Measurements from ENCODE around the gene ERC2.
"Not testable (repeated sequence)": the region's sequence is repeated elsewhere in the genome, so short reads cannot be mapped to it uniquely, and the experiment has no call there.

The ERC2 gene

DNA sequence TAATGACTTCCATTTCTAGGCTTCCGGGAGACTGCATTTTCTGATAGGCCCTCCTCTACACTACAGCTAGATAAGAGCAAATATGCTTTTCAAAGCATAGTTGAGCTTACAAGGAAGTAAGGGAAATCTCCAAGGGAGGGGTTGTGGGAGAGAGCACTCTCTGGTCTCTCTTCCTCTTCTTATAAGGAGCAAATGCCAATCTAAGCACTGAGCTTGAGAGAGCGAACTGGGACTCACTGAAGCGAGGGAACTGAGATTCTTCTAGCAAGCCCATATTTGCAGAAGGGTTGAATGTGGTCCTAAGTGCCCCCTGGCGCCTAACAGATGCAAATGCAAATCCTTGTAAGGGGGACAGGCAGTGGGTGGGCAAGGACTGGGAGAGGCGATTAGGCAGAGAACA is 164.8 kb downstream of the ERC2 start:
- no peak for DNase-seq

DNA sequence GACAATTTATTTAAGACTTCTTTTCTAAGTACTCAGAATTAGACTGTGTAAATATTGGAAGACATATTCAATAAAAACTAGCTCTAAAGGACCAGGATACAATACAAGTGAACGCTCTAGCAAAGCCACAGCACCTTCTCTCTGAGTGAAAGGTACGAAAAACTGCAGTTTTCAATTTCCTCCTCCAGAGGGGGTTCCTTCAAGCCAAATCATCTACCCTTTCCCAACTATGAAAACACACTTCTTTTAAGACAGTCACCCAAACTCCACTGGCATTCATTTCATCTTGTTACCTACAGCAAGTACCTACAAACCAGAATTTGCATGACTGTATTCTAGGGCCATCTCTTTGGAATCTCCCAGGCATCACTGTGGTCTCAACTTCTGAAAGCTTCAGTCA is 165.8 kb downstream of the ERC2 start:
- DNase-seq: no peak

DNA sequence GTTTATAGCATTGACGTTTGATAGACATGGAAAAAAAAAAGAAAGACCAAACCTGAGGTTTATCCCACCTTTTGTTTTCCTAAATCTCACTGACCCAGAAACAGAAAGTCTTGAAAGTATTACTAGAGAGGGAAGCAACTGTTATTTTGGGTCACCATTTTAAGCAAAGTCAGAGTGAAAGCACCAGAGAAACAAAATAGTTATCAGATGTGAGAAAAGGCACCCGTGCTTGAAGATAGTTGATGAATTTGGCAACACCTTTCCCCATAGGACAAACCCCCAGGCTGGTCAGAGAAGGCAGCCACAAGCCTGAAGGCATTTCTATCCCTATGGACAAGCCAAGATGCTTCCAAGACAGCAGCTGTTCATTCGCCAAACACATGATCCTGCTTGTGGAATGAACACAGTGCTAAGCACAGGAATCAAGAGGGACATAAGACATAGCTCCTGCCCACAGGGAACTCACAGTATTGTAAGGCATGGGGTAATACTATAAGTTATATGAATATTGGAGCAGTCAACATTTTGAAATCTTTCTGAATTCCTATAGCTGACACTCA is 170.9 kb downstream of the ERC2 start:
- no peak for DNase-seq

DNA sequence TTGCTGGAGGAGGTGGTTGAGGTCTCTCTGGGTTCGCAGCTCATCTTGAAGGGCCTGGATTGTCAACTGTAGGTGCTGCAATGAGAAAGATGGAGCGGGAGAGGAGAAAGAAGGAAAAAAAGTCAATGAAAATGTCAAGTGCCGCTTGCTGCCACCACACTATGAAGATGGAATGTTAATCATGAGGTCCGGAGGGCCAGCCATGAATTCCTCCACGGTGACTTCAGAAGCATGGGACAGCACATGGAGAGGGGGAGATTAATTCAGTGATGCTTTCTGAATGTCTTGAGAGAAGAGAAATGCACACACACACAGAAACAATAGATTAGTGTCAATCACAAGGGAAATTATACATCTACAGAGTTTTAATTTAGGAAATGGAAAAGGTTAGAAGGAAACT is 171.9 kb downstream of the ERC2 start:
- no peak for DNase-seq

DNA sequence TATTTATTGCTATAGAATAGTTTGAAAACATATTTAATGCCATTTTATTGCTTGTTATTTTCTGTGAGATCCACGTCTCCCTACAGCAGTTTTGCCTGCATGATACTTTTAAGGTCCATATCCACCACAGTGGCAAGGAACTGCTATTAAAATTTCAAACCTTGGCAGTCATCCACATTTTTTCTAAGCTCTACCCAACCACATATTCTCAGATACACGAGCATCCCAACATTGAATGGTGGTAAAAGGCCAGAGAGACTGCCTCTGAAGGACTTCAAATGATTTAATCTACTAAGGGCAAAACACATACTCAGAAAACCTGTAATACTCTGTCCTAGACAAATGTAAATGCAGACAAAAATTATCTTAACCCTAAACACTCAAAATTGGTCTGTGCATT is 173.1 kb downstream of the ERC2 start:
- no peak for DNase-seq

DNA sequence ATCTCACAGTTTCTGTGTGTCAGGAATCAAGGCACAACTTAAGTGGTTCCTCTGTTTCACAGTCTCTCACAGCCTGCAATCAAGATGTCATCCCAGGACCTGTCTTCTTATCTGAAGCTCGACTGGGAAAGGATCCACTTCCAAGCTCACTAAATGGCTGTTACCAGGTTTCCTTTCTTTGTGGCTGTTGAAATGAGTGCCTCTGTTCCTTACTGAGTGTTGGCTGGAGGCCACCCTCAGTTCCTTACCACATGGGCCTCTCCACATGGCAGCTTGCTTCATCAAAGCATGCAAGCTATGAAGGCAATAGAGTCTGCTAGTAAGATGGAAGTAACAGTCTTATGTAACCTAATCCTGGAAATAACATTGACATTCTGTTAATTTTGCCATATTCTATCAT is 174.0 kb downstream of the ERC2 start:
- no peak for DNase-seq

DNA sequence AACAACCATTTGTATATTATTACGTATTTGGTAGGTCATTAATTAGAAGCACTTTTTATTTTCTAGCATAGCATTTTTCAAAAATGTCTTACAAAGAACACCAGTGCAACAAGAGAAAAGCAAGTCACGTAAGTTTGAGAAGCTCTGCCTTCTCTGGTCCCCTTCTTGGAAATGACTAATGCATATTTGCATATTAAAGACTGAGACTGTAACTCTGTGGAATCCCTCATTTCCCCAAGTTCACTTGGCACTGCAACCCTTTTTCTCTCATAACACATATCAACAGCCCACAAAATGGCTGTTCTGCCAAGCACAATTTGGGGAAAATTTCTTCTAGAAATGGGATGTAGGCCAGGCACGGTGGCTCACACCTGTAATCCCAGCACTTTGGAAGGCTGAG is 176.3 kb downstream of the ERC2 start:
- no peak for DNase-seq

DNA sequence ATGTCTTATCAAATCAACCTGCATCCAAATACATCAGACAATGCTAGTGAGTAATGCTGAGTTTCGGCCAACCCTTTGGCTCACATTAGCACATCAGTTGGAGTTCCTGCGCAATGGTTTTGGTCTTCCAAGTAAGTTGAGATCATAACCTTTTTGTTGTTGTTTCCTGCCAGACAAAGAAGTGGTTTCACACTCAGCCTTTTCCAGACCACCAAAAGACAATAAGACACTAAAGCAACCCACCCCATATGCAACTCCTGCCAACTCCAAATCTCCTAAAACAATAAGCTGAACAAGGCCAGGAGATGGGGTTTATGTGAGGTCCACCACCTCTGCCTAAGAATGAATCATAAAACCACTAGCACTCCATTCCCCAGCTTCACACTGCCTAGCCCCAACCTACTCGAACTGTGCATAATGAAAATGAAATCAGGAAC is 177.0 kb downstream of the ERC2 start:
- no peak for DNase-seq

DNA sequence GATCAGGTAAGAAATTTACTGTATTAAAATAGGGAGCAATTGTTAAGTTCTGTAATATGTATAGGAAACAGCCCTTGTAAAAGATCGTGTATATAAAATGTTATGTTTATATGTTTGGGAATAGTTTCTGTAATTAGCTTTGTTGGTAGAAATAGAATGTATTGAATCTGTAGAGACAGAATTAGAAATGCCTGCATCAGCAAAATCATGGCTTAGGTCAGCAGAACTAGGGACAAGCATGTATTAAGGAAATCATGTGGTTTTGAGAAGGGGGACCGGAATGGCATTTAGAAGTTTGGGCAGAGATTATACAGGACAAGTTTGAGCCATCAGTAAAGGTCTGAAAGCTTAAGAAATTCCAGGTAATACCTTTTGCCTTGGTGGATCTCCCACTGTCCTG is 177.9 kb downstream of the ERC2 start:
- no peak for DNase-seq

DNA sequence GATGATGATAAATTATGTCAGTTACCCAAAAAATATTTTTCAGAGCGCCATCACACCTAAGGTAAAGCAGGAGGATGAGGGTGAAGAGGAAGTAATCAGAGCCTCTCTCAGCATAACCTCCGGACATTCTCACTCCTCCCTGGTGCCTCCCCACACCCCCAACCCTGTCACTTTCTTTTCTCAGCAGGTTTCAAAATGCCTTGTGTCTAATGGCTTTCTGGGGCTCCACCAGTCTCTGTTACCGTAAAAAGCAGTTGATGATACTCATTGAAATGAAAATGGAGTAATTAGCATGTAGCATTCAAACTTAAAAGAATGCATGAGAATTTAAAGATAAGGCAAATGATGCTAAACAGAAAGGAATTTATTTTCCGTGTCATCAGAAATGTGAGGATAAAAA is 180.0 kb downstream of the ERC2 start:
- no peak for DNase-seq

DNA sequence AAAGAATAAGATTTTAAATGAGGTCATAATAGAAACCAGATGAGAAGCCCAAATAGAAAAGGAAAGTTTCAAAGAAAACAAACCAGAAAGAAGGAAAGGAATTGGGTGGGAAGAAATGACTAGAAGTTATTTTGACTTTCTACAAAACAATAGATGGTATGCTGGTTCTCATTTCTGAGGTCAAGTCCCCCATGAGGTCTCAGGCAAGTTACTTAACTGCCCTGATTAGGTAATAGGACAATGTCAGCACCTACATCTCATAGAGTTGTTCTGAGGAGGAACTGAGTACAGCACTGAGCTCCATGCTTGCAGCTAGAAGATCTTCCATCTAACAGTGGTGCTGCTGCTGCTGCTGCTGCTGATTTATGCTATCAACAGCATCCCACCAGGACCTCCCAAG is 185.9 kb downstream of the ERC2 start:
- no peak for DNase-seq

DNA sequence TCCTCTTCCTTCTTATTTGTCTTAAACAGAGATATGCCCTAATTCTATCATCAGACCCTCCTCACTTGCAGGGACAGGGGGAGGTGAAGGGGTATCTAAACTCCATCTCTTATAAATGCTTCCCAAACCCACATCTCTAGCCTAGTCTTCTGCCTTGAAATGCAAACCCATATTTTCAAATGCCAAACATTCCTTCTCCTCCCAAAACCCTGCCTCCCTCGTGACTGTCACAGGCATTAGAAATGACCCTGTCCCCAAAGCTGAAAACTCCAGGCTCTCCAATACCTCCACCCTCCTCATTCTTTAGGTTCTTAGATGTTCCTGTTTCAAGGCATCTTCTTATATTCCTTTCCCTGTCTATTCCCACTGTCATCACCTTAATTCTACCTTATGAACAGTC is 191.0 kb downstream of the ERC2 start:
- DNase-seq: no peak

DNA sequence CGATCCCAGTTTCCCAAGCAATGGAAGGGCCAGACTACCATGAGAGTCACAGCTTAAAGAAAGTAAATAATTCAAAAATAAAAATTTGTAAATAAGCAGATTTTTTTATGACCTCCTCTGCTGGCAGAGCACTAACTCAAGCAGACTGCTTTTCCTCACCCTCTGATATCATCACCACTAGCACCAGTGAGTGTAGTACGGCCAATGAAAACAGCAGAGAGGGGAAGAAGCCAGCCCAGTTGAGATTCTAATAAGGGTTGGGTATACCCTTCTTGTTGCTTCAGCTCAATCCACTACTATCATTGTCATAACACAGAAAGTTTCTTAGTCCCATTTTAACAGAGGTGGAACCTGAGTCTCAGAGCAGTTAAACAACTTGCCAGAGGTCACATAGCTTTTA is 193.1 kb downstream of the ERC2 start:
- DNase-seq: no peak

DNA sequence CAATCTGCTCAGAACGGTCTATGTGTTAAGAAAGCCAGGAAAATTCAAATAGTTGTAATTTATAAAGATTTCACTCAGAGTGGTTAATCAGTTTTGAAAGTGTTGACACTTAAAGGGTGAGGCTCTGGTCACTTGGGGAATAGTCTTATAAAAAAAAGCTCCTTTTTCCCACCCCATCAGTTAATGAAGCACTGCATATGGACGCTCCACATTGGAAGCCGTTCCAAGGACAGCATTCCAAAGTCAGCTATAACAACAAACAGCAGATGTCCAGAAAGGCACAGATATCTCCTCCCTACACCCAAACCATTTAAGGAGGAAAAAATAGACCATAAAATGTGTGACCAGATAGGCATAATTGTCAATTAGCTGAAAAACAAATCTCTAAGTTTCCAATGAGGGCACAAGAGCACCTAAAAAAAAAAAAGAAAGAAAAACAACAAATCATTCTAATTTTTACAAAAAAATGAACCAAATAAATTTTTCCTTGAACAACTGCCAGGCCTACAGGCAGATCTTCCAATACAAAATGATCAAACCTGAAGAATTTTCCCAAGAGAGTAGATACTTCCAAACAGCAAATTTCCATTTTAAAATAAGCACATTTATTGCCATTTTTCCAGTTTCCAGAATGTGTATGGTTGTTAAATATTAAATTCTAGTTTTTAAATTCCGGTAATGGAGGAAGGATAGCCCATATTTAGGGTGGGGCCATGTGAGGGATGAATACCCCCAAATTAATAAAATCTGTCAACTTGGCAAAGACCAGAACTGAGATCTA is 198.3 kb downstream of the ERC2 start:
- no peak for DNase-seq

DNA sequence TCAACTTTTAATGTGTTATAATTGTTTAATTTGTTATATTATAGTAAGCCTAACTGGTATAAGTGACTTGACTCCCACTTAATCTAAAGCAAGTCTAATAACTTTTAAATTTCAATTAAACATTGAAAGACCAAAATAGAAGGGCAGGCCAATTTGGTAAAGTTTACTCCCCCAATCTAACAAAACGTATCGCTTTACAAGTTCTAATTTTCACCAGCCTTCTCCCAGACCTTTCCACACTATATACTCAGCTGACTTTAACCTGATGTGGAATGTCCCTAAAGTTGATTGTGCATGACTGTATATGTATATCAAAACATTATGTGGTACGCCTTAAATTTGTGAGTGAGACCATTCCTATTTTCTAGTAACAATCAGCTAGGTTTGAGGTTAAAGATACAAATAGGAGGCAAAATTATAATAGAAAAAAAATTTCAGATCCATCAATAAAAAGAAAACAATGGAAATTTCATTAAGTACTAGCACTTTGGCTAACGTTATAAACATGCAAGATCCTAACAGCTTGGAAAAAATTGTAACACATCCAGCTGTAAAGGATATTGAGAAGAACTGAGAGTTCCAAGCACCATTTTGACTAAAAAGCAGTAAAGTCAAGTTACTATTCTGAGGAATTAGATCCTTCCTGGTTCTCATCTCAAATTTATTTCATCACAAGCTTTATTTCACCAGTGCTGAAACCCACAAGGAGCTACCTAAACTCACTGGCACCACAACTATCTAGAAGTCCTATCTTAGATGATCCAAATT is 199.5 kb downstream of the ERC2 start:
- DNase-seq: no peak

DNA sequence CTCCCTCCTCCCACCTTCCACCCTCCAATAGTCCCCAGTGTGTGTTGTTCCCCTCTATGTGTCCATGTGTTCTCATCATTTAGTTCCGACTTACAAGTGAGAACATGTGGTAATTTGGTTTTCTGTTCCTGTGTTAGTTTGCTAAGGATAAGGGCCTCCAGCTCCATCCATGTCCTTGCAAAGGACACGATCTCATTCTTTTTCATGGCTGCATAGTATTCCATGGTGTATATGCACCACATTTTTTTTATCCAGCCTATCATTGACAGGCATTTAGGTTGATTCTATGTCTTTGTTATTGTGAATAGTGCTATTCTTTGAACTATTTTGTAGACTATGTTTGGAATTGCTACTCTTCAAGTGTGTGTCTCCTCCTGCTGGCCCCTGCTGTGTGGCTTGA is 206.4 kb downstream of the ERC2 start:
- not testable (repeated sequence) for DNase-seq

DNA sequence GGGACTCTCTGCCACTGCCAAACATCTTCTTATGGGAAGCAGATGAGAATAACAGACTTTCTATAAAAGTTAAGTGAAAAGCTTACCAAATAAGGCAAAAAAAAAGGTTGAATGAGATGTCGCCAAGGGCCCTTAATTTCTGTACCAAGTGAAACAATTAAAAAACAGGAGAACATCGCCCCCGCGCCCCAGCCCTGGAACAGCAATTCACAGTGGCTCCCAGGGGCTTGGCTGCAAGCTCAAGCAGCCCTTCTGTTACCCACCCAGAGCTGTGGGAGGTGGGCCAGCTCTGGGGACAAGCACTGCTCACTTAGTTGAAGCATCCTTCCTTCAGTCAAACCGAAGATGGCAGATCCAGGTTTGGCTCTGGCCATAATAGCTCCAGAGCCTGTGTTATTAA is 208.0 kb downstream of the ERC2 start:
- no peak for DNase-seq

DNA sequence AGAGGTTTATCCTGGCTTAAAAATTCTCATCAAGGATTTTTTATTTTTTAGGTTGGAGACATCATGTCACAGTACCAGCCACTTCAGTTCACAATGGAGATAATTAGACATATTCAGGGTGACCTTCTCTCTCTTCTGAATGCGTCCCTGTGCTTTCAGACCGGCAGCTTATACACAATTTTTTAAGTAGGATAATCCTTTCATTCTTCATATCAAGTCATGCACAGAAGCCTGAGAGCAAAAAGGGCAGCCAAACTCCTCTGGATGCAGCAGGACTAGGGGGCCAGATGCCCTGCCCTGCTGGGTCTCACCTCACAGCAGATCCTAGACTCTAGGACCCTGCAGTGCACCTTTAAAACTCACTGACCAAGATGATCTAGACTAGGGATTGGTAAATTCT is 210.4 kb downstream of the ERC2 start:
- no peak for DNase-seq

DNA sequence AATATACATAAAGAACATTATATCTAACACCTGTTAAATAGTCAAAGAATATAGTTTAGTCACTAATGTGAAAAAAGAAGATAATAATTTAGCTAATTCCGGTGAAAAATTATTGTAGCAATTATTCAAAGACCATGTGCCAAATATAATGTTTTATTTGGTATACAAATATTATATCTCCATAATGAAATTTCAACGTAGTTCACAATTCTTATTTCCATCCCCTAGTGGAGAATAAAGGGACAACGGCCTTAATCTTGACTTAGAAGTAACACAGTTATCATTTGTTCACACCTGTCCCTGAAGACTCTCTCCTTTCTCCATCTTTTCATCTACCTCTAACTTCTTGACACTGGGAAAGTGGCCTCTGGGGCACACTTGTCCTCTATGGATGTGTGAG is 213.4 kb downstream of the ERC2 start:
- DNase-seq: no peak

DNA sequence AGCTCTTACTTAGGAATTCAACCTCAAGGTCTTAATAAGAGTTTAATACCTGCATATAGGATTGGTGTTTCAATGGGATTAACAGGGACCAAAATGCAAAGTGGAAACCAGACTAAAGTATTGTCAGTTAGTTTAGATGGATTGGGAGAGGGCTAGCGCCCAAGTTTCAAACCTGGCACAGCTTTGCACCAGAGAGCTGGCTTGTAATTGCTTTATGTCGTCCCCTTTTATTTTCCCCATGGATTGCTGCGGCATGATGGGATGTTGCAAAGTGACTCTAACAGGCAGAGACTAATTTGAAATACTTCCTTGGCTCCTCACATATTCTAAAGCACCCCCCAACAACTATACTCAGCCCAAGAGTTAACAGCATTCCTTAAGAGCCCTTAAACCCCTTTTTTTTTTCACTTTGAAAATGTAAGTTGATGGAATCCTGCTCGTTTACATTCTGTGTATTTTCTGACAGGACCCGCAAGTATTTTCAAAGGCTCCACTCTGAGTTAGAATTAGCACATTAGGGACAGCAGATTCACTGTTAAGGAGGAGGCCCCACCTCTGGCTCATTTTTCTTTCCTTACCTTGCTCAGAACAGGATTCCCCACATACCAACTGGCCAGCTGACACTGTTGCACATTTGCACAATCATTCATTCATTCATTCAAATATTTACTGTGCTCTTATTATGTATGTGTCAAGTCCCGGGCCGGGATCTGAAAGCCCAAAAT is 214.2 kb downstream of the ERC2 start:
- no peak for DNase-seq

DNA sequence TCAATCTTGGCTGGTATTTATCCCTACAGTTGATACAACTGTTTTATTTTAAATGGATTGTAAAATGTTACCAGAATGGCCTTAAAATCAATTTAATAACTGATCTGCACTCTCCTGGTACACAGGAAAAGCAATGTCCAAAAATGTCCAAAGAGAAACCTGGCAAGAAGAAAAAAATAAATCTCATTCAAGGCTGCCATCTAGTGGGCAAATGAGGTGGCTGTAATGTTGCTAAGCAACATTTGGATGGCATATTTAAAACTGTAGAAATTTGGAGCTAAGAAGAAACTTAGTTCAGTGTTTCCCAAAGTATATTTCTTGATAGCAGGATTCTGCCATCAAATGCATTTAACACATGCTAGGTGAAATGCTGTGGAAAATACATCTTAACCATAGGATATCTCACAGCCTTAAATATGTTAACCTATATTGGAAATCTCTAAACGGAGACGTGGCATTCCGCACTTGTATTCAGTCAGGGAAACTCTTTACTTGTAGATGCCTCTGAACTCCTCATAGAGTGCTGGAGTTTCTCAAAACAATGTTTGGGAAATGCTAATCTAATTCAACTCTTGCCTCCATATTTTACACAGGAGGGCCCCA is 216.8 kb downstream of the ERC2 start:
- DNase-seq: no peak

DNA sequence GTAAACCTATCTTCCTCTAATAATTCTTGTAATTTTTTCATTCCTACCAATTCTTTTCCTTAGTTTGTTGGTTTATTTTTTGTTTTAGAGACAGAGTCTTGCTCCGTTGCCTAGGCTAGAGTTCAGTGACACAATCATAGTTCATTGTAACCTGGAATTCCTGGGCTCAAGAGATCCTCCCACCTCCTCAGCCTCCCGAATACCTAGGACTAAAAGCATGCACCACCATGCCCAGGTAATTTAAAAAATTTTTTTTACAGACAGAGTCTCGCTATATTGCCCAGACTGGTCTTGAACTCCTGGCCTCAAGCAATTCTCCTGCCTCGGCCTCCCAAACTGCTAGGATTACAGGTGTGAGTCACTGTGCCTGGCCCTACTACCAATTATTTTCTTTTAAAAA is 220.2 kb downstream of the ERC2 start:
- DNase-seq: no peak

DNA sequence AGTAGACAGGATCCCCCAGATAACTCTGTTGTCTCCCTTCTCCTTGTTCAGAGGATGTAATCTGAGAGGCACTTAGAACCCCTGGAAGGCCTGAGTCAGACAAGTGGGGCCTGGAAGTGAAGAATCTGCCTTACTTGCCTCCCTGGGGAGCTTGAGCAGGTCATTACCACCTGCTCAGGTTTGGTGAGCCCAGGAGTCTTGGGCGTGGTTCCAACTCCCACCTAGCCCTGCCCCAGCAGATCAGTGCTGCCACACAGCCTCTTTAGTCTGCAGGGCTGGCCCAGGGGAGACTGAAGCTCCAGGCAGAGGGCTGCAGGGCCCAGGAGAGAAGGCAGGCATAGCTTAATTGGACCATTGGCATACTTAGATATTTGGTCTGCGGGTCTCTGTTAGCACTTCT is 230.0 kb downstream of the ERC2 start:
- DNase-seq: no peak
